ENCODE measurements around the gene RIMS4.

DNA sequence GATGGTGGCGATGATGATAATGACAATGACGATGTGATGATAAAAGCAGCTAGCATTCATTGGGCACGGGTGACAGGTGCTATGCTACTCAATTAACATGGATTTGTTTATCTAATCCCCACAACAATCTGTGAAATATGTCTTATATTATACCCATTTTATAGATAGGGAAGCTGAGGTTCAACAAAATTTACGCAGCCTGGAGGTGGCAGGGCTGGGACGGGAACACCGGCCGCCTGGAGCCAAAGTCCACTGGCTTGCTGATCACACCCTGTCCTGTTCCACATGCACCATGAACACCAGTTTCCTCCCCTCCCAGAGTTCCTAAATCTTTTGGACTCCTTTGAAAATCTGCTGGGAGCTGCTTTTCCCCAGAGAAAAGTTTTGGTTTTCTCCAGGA, 23.0 kb downstream of the RIMS4 start:
- TF ChIP-seq, protein P1, sequence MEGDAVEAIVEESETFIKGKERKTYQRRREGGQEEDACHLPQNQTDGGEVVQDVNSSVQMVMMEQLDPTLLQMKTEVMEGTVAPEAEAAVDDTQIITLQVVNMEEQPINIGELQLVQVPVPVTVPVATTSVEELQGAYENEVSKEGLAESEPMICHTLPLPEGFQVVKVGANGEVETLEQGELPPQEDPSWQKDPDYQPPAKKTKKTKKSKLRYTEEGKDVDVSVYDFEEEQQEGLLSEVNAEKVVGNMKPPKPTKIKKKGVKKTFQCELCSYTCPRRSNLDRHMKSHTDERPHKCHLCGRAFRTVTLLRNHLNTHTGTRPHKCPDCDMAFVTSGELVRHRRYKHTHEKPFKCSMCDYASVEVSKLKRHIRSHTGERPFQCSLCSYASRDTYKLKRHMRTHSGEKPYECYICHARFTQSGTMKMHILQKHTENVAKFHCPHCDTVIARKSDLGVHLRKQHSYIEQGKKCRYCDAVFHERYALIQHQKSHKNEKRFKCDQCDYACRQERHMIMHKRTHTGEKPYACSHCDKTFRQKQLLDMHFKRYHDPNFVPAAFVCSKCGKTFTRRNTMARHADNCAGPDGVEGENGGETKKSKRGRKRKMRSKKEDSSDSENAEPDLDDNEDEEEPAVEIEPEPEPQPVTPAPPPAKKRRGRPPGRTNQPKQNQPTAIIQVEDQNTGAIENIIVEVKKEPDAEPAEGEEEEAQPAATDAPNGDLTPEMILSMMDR (IDR thresholded peaks at IDR 0.05): no peak
- TF ChIP-seq POLR2A (IDR thresholded peaks at IDR 0.05): no peak

All from thyroid gland (tissue), 4 donors.